Endodermal cell (in vitro differentiated cells): ENCODE data around the gene ADGRB3. TPM values are rescaled to one million over a fixed set of nuclear protein-coding genes. Genes with fewer than 3 reads are reported as not detected.
A peak's percentile ranks its signal among the peaks of the same experiment; 100 is the strongest.

ENCODE experiments used
- DNase-seq: peaks from one replicate; pipeline ENCODE4 v3.0.0-alpha.2; 2017
- H3K27ac ChIP-seq: 2 replicates; pipeline ENCODE4 v1.5.1; 2013; ENCODE audit warnings: mild to moderate bottlenecking, low read depth, low read length, moderate library complexity
- H3K27me3 ChIP-seq: 2 replicates; pipeline ENCODE4 v1.6.1; 2013; ENCODE audit warnings: mild to moderate bottlenecking, low read length, moderate library complexity; ENCODE audit not compliant: insufficient read depth, control insufficient read depth, poor library complexity, severe bottlenecking
- H3K36me3 ChIP-seq: 2 replicates; pipeline ENCODE4 v1.7.0; 2013; ENCODE audit warnings: mild to moderate bottlenecking, low read length, moderate library complexity; ENCODE audit not compliant: control insufficient read depth, insufficient read depth
- H3K4me1 ChIP-seq: one replicate; pipeline ENCODE4 v1.7.0; 2013; ENCODE audit warnings: low read length; ENCODE audit not compliant: control insufficient read depth, insufficient read depth
- H3K4me3 ChIP-seq: 2 replicates; pipeline ENCODE4 v1.5.1; 2013; ENCODE audit warnings: mild to moderate bottlenecking, low read length, moderate library complexity
- H3K9ac ChIP-seq: 2 replicates; pipeline ENCODE4 v1.6.1; 2013; ENCODE audit warnings: mild to moderate bottlenecking, low read length, moderate library complexity; ENCODE audit not compliant: poor library complexity, severe bottlenecking; ENCODE audit errors: extremely low read depth
- H3K9me3 ChIP-seq: 2 replicates; pipeline ENCODE4 v1.6.1; 2013; ENCODE audit warnings: mild to moderate bottlenecking, low read length, moderate library complexity; ENCODE audit not compliant: control insufficient read depth
- H3K27ac Mint-ChIP-seq: 2 replicates; pipeline ENCODE4 v1.8.0; 2020; ENCODE audit warnings: mixed read lengths
- H3K27me3 Mint-ChIP-seq: 2 replicates; pipeline ENCODE4 v1.8.0; 2021; ENCODE audit warnings: mild to moderate bottlenecking, mixed read lengths; ENCODE audit not compliant: insufficient read depth
- H3K36me3 Mint-ChIP-seq: 2 replicates; pipeline ENCODE4 v1.8.0; 2020; ENCODE audit warnings: low read depth, mixed read lengths
- H3K4me1 Mint-ChIP-seq: 2 replicates; pipeline ENCODE4 v1.8.0; 2020; ENCODE audit warnings: mixed read lengths
- H3K4me3 Mint-ChIP-seq: 2 replicates; pipeline ENCODE4 v1.8.0; 2020; ENCODE audit warnings: mild to moderate bottlenecking, moderate library complexity, mixed read lengths
- H3K9me3 Mint-ChIP-seq: 2 replicates; pipeline ENCODE4 v1.8.0; 2020; ENCODE audit warnings: mild to moderate bottlenecking, mixed read lengths
- WGBS, 2 experiments: methylation state at CpG; one replicate each; pipeline versions ENCODE4 v1.1.5 to v1.1.7; 2013; ENCODE audit warnings: missing lambda C conversion rate in 2 of 2, mixed read lengths in 1 of 2; ENCODE audit not compliant: insufficient coverage in 1 of 2, insufficient read length in 1 of 2; 5-methylcytosine and 5-hydroxymethylcytosine counted together
- total RNA-seq, 2 donors: library from RNA; stranded (reverse); fragmentation: NEBNext Ultra II Directional in 1 of 2; extraction: Animal tissue kit (Norgen Biotek cat#: 25700) in 1 of 2; gene quantifications; 2 replicates in 1 of 2; 3 replicates in 1 of 2; pipeline ENCODE4 v1.2.1, GENCODE V29; 2021
- TF ChIP-seq, protein P1 (sequence below): fragments of 200-600 bp; sonication (generic); conservative IDR thresholded peaks from 2 replicates; pipeline ENCODE4 v1.5.0; 2021; ENCODE audit warnings: antibody characterized with exemption, mild to moderate bottlenecking

The ADGRB3 gene
- total RNA-seq, 2 donors from 2014 or later: 0.33 to 1.3 TPM

- no peaks in the 10 kb centered on the region for H3K9me3 Mint-ChIP-seq
- Histone ChIP-seq H3K36me3 (no peaks in the 10 kb centered on the region), H3K4me1 (no peaks in the 10 kb centered on the region), H3K9me3 (no peaks in the 10 kb centered on the region), H3K27ac (no peak overlapping the region), H3K4me3 (no peak overlapping the region), H3K9ac (no peak overlapping the region), H3K27me3 (no peaks in the 10 kb centered on the region)
- DNase-seq: no peak
- no peak overlapping the region for H3K27ac Mint-ChIP-seq
- TF ChIP-seq, protein P1, sequence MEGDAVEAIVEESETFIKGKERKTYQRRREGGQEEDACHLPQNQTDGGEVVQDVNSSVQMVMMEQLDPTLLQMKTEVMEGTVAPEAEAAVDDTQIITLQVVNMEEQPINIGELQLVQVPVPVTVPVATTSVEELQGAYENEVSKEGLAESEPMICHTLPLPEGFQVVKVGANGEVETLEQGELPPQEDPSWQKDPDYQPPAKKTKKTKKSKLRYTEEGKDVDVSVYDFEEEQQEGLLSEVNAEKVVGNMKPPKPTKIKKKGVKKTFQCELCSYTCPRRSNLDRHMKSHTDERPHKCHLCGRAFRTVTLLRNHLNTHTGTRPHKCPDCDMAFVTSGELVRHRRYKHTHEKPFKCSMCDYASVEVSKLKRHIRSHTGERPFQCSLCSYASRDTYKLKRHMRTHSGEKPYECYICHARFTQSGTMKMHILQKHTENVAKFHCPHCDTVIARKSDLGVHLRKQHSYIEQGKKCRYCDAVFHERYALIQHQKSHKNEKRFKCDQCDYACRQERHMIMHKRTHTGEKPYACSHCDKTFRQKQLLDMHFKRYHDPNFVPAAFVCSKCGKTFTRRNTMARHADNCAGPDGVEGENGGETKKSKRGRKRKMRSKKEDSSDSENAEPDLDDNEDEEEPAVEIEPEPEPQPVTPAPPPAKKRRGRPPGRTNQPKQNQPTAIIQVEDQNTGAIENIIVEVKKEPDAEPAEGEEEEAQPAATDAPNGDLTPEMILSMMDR: no peak
- no peaks in the 10 kb centered on the region for H3K27me3 Mint-ChIP-seq
- no peaks in the 10 kb centered on the region for H3K36me3 Mint-ChIP-seq
- H3K4me3 Mint-ChIP-seq: no peak overlapping the region
- H3K4me1 Mint-ChIP-seq: peaks cover 4% of the 10 kb centered on the region
Observed at GRCh38 chr6:68777956-68778355, 142.9 kb downstream of the ADGRB3 start.

DNA sequence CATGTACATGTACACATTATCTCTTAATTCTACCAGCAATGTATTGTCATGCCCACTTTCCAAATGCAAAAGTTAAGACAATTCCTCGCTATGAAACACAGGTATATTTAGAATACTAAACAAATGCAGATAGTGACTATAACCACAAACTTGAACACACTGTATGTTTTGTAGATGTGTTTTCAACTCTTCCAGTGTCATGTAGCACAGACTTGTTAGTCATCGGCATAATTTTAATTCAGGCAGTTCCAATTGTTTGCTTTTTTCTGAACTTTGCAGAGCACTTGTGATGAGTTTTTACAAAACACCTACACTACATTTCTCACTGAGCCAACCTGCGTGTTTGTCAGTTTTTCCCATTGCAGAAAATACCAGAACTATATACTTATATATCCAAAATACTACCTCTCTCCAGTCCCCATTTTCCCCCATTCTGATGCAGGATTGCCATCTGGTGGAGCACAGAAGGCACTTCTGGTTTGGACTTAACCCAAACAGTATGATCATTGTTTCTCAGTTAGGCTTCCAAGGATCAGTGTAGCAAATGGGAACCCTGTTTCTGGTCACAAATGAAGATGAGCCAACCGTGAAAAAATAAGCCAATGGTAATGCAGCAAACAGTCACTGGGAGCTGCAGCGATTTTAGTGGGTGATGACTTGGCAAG is 143.4 kb downstream of the ADGRB3 start:
- no peaks in the 10 kb centered on the region for H3K9me3 ChIP-seq
- no peaks in the 10 kb centered on the region for H3K27me3 Mint-ChIP-seq
- H3K27ac ChIP-seq: no peak overlapping the region
- no peak overlapping the region for H3K9ac ChIP-seq
- DNase-seq: peak; percentile 76
- H3K36me3 ChIP-seq: no peaks in the 10 kb centered on the region
- no peak overlapping the region for H3K4me3 ChIP-seq
- H3K27me3 ChIP-seq: no peaks in the 10 kb centered on the region
- H3K4me1 ChIP-seq: no peaks in the 10 kb centered on the region
- H3K36me3 Mint-ChIP-seq: no peaks in the 10 kb centered on the region
- no peaks in the 10 kb centered on the region for H3K9me3 Mint-ChIP-seq
- no peak overlapping the region for H3K27ac Mint-ChIP-seq
- H3K4me3 Mint-ChIP-seq: no peak overlapping the region
- 17 to 60% methylated on average over 1 to 5 of the region's 5 CpGs for WGBS, 2 experiments
- H3K4me1 Mint-ChIP-seq: peaks cover 4% of the 10 kb centered on the region
- TF ChIP-seq, protein P1: peak; percentile 90

GRCh38 chr6:68779366-68779765 is 144.3 kb downstream of the ADGRB3 start:
- Mint-ChIP-seq H3K4me1 (peaks cover 4% of the 10 kb centered on the region), H3K36me3 (no peaks in the 10 kb centered on the region), H3K27me3 (no peaks in the 10 kb centered on the region), H3K27ac (no peak overlapping the region), H3K4me3 (no peak overlapping the region), H3K9me3 (no peaks in the 10 kb centered on the region)
- Histone ChIP-seq H3K9me3 (no peaks in the 10 kb centered on the region), H3K9ac (no peak overlapping the region), H3K4me3 (no peak overlapping the region), H3K27me3 (no peaks in the 10 kb centered on the region), H3K36me3 (no peaks in the 10 kb centered on the region), H3K27ac (no peak overlapping the region), H3K4me1 (no peaks in the 10 kb centered on the region)
- WGBS, 2 experiments: 54 to 57% methylated on average over 1 to 2 of the region's 2 CpGs
- DNase-seq: no peak
- TF ChIP-seq, protein P1: no peak
